Measurements from ENCODE around the gene DIDO1.

Gene DIDO1

DNA sequence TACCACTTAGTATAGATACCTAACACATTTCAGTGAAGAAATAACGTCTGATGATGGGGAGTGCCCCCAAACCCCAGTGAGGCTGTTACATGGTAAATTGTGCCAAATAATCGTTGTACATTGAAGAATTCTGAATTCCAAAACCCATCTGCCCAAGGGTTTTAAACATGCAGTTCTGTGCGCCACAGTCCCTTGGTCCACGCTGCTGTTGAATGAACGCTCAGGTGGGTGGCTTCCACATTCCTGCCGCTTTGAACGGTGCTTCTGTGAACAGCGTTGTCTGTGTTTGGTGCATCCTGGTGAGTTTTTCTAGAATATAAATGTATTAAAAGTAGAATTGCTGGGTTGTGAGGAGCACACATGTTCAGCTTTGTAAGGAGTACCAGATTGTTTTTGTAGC, 14.6 kb upstream of the DIDO1 start:
- Histone ChIP-seq H3K4me1 (ENCODE audit: low read length) (peaks cover 11% of the 10 kb centered on the region), H3K27me3 (replicated peaks; ENCODE audit: insufficient read depth, low read length) (no peaks in the 10 kb centered on the region), H3K36me3 (replicated peaks; ENCODE audit: insufficient read depth, low read length) (no peaks in the 10 kb centered on the region; the same call in 1 of the 2 replicates), H3K9me2 (replicated peaks; ENCODE audit: insufficient read depth, low read length) (no peaks in the 10 kb centered on the region), H2AFZ (ENCODE audit: low read length) (no peak overlapping the region), H3K79me2 (ENCODE audit: low read length) (peaks cover 69% of the 10 kb centered on the region), H3K4me3 (ENCODE audit: low read length) (no peak overlapping the region), H3K9ac (ENCODE audit: low read length) (no peak overlapping the region), H3K9me3 (replicated peaks; ENCODE audit: insufficient read depth, low read length) (no peaks in the 10 kb centered on the region), H3F3A (ENCODE audit: insufficient read depth, low read length) (peaks cover 8% of the 10 kb centered on the region), H3K27ac (ENCODE audit: low read length) (no peak overlapping the region), H4K20me1 (ENCODE audit: insufficient read depth, low read length) (no peaks in the 10 kb centered on the region), H3K4me2 (ENCODE audit: low read depth, low read length) (no peak overlapping the region)
- DNase-seq: no peak
- TF ChIP-seq EZH2phosphoT487 (IDR thresholded peaks at IDR 0.05; ENCODE audit: low read length) (no peak), EZH2 (optimal IDR thresholded peaks at IDR 0.05; ENCODE audit: low read depth, low read length) (no peak)
- TF ChIP-seq, protein P1, sequence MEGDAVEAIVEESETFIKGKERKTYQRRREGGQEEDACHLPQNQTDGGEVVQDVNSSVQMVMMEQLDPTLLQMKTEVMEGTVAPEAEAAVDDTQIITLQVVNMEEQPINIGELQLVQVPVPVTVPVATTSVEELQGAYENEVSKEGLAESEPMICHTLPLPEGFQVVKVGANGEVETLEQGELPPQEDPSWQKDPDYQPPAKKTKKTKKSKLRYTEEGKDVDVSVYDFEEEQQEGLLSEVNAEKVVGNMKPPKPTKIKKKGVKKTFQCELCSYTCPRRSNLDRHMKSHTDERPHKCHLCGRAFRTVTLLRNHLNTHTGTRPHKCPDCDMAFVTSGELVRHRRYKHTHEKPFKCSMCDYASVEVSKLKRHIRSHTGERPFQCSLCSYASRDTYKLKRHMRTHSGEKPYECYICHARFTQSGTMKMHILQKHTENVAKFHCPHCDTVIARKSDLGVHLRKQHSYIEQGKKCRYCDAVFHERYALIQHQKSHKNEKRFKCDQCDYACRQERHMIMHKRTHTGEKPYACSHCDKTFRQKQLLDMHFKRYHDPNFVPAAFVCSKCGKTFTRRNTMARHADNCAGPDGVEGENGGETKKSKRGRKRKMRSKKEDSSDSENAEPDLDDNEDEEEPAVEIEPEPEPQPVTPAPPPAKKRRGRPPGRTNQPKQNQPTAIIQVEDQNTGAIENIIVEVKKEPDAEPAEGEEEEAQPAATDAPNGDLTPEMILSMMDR (IDR thresholded peaks at IDR 0.05; ENCODE audit: low read length): no peak

GRCh38 chr20:62938105-62938888, 12.0 kb upstream of the DIDO1 start, which contains the start of gene GID8:
GID8 (plus strand) TSS chr20:62938147; CDS start chr20:62941503, 3,356 bp downstream.
- Histone ChIP-seq H3K4me1 (ENCODE audit: low read length) (peaks cover 18% of the 10 kb centered on the region), H4K20me1 (ENCODE audit: insufficient read depth, low read length) (0 out of 2 replicates have a peak, but pooled peaks cover 10% of the 10 kb centered on the region), H3K79me2 (ENCODE audit: low read length) (peaks cover 93% of the 10 kb centered on the region), H3K27me3 (replicated peaks; ENCODE audit: insufficient read depth, low read length) (no peaks in the 10 kb centered on the region), H3K4me2 (ENCODE audit: low read depth, low read length) (peak within 1 kb of the TSS; percentile 88), H3K4me3 (ENCODE audit: low read length) (peak within 1 kb of the TSS; percentile 100), H3K27ac (ENCODE audit: low read length) (peak within 1 kb of the TSS; percentile 76), H3K9ac (ENCODE audit: low read length) (peak within 1 kb of the TSS; percentile 98), H3K9me3 (replicated peaks; ENCODE audit: insufficient read depth, low read length) (no peaks in the 10 kb centered on the region), H3F3A (ENCODE audit: insufficient read depth, low read length) (peaks cover 8% of the 10 kb centered on the region), H2AFZ (ENCODE audit: low read length) (peak within 1 kb of the TSS; percentile 97), H3K36me3 (replicated peaks; ENCODE audit: insufficient read depth, low read length) (no peaks in the 10 kb centered on the region; the same call in 1 of the 2 replicates), H3K9me2 (replicated peaks; ENCODE audit: insufficient read depth, low read length) (no peaks in the 10 kb centered on the region)
- no peak for TF ChIP-seq EZH2 (optimal IDR thresholded peaks at IDR 0.05; ENCODE audit: low read depth, low read length)
- TF ChIP-seq, protein P1 (IDR thresholded peaks at IDR 0.05; ENCODE audit: low read length): no peak
- no peak for TF ChIP-seq EZH2phosphoT487 (IDR thresholded peaks at IDR 0.05; ENCODE audit: low read length)
- DNase-seq: peak; percentile 62

GRCh38 chr20:62937268-62938104, 11.2 kb upstream of the DIDO1 start:
- peaks cover 18% of the 10 kb centered on the region for H3K4me1 ChIP-seq (ENCODE audit: low read length)
- peak overlapping the region; percentile 85 for H3K4me2 ChIP-seq (ENCODE audit: low read depth, low read length)
- H3K9ac ChIP-seq (ENCODE audit: low read length): peak overlapping the region; percentile 98
- peaks cover 8% of the 10 kb centered on the region for H3F3A ChIP-seq (ENCODE audit: insufficient read depth, low read length)
- H4K20me1 ChIP-seq (ENCODE audit: insufficient read depth, low read length): 0 out of 2 replicates have a peak, but pooled peaks cover 11% of the 10 kb centered on the region
- DNase-seq: peak; percentile 97
- H3K36me3 ChIP-seq (replicated peaks; ENCODE audit: insufficient read depth, low read length): no peaks in the 10 kb centered on the region; the same call in 1 of the 2 replicates
- peaks cover 94% of the 10 kb centered on the region for H3K79me2 ChIP-seq (ENCODE audit: low read length)
- no peaks in the 10 kb centered on the region for H3K9me2 ChIP-seq (replicated peaks; ENCODE audit: insufficient read depth, low read length)
- H3K27ac ChIP-seq (ENCODE audit: low read length): peak overlapping the region; percentile 76
- no peaks in the 10 kb centered on the region for H3K9me3 ChIP-seq (replicated peaks; ENCODE audit: insufficient read depth, low read length)
- no peaks in the 10 kb centered on the region for H3K27me3 ChIP-seq (replicated peaks; ENCODE audit: insufficient read depth, low read length)
- H3K4me3 ChIP-seq (ENCODE audit: low read length): peak overlapping the region; percentile 100
- peak overlapping the region; percentile 97 for H2AFZ ChIP-seq (ENCODE audit: low read length)
- TF ChIP-seq EZH2phosphoT487 (IDR thresholded peaks at IDR 0.05; ENCODE audit: low read length) (no peak), EZH2 (optimal IDR thresholded peaks at IDR 0.05; ENCODE audit: low read depth, low read length) (no peak)
- TF ChIP-seq, protein P1 (IDR thresholded peaks at IDR 0.05; ENCODE audit: low read length): no peak
